ENCODE results near the gene ADD1.

ADD1 gene

DNA sequence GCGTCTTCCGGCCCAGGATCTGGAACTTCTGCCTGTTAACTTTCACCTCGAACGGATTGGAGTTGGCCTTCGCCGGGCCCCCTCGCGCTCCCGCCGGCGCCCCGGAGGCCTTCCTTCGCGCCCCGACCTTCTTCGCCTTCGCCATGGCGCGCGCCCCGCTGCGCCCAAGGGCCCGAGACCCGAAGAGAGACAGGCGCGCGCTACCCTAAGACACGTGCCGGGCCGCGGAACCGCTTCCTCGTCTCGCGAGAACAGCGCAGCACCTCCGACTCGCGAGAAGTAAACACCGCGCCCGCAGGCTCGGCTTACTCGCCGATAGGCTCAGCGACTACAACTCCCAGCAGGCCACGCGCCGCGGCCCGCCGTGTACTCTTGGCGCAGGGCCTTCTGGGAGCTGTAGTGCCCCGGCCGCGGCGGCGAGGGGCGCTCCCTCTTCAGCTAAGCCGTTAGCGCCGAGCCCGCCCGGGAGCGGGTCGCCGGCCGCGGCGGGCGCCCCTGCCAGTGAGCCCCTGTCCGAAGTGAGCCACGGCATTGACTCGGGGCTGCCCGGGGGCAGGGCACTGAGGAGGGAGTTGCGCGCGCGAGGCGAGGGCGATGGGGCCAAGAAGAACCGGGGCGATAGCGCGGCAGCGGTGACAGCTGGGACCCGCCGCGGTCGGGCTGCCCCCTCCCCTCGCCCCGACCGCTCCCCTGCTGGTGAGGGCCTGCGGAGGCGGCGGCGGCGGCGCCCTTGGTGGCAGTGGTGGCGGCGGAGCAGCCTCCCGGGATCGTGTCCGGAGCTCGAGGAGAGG is 119.7 kb downstream of the ADD1 start, which contains the start of the genes GRK4 and NOP14:
Gene GRK4, plus strand, starts transcription at position 397 of the 791 bp plus-strand sequence. CDS start 500 bp downstream, outside the sequence.
Gene NOP14, minus strand, starts transcription at position 232 of the 791 bp plus-strand sequence. Its CDS starts 87 bp downstream, at position 145.
- Mint-ChIP-seq H3K27ac (peak within 1 kb of the TSS; percentile 88), H3K9me3 (no peaks in the 10 kb centered on the region), H3K36me3 (peaks cover 11% of the 10 kb centered on the region), H3K27me3 (no peaks in the 10 kb centered on the region), H3K4me1 (peaks cover 28% of the 10 kb centered on the region), H3K4me3 (peak within 1 kb of the TSS; percentile 95)

DNA sequence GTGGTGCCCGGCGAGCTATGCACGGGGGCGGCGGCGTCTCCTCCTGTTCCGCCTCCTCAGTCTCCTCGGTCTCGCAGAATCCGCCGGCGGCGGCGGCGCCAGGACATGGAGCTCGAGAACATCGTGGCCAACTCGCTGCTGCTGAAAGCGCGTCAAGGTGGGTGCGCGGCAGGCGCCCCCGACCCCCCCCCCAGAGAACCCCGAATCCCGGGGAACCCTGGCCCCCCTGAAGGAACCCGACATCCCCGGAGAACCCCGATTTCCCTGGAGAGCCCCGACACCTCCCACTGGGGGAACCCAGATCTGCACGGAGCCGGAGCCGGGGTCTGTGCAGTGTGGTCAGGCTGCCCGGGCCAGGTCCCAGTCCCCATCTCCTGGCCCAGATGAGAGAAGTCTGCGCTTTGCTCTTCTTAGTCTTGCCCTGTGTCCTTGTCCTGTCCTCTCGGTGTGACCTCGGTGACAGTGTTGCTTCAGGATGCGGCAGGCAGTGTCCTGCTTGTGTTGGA is 120.4 kb downstream of the ADD1 start:
- H3K27me3 Mint-ChIP-seq = no peaks in the 10 kb centered on the region
- H3K9me3 Mint-ChIP-seq = no peaks in the 10 kb centered on the region
- peaks cover 8% of the 10 kb centered on the region for H3K36me3 Mint-ChIP-seq
- H3K4me1 Mint-ChIP-seq = peaks cover 21% of the 10 kb centered on the region
- peak overlapping the region; percentile 95 for H3K4me3 Mint-ChIP-seq
- H3K27ac Mint-ChIP-seq = peak overlapping the region; percentile 68

DNA sequence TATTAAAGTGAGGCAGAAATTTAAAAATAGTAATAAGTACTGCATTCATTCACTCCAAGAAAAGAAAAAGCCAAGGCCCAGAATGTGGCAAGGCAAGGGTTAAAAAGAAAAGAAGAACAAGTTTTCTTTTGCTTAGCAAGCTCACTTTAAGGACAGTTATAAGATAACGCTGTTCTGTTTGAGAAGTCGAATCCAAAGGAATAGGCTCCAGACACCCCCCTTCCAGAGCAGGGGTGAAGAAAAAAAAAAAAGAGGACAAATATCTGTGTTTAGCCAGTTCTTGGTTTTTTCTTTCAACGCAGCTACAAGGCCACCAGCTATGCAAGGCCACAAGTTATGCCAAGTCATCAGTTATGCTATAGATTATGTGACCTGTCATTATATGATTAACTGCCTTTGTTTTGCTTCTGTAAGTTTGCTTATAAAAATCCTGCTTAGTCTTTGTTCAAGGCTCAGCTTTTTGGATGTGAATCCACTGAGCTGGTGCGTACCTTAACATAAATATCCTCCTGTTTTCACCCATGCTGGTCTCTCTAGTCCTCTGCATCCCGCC is 121.1 kb downstream of the ADD1 start:
- Mint-ChIP-seq H3K27me3 (no peaks in the 10 kb centered on the region), H3K36me3 (peaks cover 8% of the 10 kb centered on the region), H3K4me1 (peaks cover 17% of the 10 kb centered on the region), H3K9me3 (no peaks in the 10 kb centered on the region), H3K27ac (no peak overlapping the region), H3K4me3 (peak overlapping the region; percentile 95)

DNA sequence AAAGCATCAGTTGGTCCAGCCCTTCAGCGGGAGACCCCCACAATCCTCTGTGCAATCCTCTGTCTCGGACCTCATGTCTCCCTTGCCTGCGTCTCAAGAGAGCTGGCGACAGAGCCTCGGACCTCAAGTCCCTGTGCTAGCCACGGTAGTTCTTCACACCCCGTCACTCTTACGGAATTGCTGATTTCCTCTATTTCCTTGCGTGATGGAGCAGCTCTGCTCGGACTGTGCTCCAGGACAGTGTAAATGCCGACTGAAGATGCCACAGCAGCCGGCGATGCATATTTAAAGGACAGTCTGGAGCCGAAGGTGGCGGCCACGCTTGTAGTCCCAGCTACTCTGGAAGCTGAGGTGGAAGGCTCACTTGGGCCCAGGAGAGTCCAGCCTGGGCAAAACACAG is 121.6 kb downstream of the ADD1 start:
- H3K4me1 Mint-ChIP-seq = peaks cover 14% of the 10 kb centered on the region
- H3K4me3 Mint-ChIP-seq = peak overlapping the region; percentile 95
- no peak overlapping the region for H3K27ac Mint-ChIP-seq
- H3K27me3 Mint-ChIP-seq = no peaks in the 10 kb centered on the region
- no peaks in the 10 kb centered on the region for H3K9me3 Mint-ChIP-seq
- peaks cover 8% of the 10 kb centered on the region for H3K36me3 Mint-ChIP-seq

DNA sequence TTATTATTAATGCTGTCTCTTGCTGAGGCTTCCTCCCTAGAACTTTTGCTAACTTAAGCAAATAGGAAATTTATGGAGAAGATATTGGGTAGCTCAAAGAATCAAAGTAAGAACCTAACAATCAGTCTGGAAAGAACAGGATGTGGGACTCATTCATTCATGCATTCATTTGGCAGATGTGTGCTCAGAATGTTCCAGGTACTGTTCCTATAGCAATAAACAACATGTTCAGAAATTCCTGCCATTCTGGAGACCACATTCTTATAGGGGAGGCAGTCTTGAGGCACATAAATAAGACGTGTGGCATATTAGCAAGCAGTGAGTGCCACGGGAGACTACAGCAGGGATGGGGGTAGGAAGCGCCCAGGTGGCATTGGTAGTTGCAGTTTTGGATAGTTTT is 124.7 kb downstream of the ADD1 start:
- H3K27ac Mint-ChIP-seq = no peak overlapping the region
- no peak overlapping the region for H3K4me3 Mint-ChIP-seq
- peaks cover 6% of the 10 kb centered on the region for H3K4me1 Mint-ChIP-seq
- no peaks in the 10 kb centered on the region for H3K27me3 Mint-ChIP-seq
- H3K36me3 Mint-ChIP-seq = no peaks in the 10 kb centered on the region
- H3K9me3 Mint-ChIP-seq = no peaks in the 10 kb centered on the region

DNA sequence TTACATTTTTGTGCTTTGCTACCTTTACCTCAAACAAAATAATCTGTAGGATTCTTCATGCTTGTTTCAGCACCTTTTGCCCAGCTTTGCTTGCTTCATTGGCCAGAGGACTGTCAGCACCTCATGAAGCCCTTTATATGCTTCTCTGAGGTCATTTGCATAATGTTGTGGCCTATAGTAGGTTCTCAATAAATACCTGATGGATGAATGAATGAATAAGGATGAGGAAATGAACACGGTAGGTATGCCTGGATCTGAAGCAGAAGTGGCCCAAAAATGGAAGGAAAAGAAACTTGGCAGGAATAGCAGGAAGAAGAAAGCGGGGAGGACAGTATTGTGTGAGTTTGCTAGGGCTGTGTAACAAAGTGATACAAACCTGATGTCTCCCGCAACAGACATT is 127.6 kb downstream of the ADD1 start:
- no peaks in the 10 kb centered on the region for H3K9me3 Mint-ChIP-seq
- H3K4me1 Mint-ChIP-seq = no peaks in the 10 kb centered on the region
- H3K4me3 Mint-ChIP-seq = no peak overlapping the region
- no peak overlapping the region for H3K27ac Mint-ChIP-seq
- no peaks in the 10 kb centered on the region for H3K27me3 Mint-ChIP-seq
- H3K36me3 Mint-ChIP-seq = peaks cover 2% of the 10 kb centered on the region

DNA sequence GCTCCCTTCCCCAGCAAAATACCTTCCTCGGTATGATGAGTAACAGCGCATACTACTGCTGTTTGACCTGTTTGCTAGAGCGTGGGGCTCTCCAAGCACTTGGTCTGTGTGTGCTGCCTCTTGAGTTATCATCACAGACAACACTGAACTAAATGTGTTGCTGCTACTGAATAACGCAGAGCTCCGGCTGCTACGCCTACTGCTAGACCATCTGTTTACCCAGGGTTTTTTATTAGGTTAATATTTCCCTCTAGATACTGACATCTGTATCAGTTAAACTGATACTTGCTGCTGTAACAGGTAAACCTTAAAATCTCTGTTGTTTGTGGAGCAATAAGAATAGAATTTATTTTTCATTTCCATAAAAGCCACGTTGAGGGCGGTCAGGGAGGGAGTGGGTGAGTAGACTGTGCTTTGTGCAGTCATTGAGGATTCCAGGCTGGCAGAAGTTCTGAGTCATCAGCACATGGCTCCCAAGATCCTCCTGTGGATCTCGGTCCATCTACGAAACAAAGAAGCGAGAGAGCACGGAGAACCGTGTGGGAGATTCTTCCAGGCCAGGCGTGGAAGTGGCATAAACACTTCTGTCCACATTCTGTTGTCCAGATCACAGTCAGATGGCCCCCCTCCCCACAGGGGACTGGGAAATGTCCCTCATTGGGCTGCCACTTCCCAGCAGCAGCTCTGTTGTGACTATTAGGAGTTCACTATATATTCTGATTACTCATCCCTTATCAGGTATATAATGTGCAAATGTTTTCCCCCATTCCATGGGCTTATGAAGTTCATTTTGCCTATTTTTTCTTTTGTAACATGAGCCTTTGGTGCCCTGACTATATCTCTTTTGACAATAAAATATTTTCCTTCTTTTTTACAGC is 133.8 kb downstream of the ADD1 start:
- H3K9me3 Mint-ChIP-seq = no peaks in the 10 kb centered on the region
- no peak overlapping the region for H3K27ac Mint-ChIP-seq
- H3K4me1 Mint-ChIP-seq = peaks cover 4% of the 10 kb centered on the region
- H3K27me3 Mint-ChIP-seq = no peaks in the 10 kb centered on the region
- no peak overlapping the region for H3K4me3 Mint-ChIP-seq
- H3K36me3 Mint-ChIP-seq = peaks cover 2% of the 10 kb centered on the region

Measured in activated naive CD4-positive, alpha-beta T cell treated with anti-CD3 and anti-CD28 coated beads, Interleukin-2, amount 50 U/mL, for 24 hours (primary cell).